Body of pancreas (tissue), 4 donors: ENCODE results near the gene THADA. TPM values are rescaled to one million over a fixed set of nuclear protein-coding genes. Genes with fewer than 3 reads are reported as not detected.

Experiments used
- ATAC-seq: fragments of 150-250 bp; one replicate; pipeline ENCODE4 v1.9.1; 2016
- DNase-seq, 4 donors: peaks; one replicate each; pipeline ENCODE4 v3.0.0-alpha.2; 2019
- H3K27ac ChIP-seq, 4 donors: fragments of 200-600 bp; sonication (generic); 1 replicate in 3 of 4; 2 replicates in 1 of 4; pipeline versions ENCODE4 v1.5.1 to v1.6.1; 2016 to 2019; ENCODE audit warnings: mild to moderate bottlenecking in 1 of 4, mixed read lengths in 1 of 4, moderate library complexity in 1 of 4
- H3K27me3 ChIP-seq, 2 donors: fragments of 200-600 bp; sonication (generic); one replicate each; pipeline ENCODE4 v1.6.0; 2016; ENCODE audit warnings: mild to moderate bottlenecking in 1 of 2
- H3K36me3 ChIP-seq, 2 donors: fragments of 200-600 bp; sonication (generic); replicated peaks in 1 of 2; 2 replicates each; pipeline ENCODE4 v1.5.1; 2016; ENCODE audit warnings: low read depth in 2 of 2; ENCODE audit not compliant: insufficient read depth in 1 of 2
- H3K4me1 ChIP-seq: fragments of 200-600 bp; sonication (generic); one replicate; pipeline ENCODE4 v1.6.0; 2016
- H3K4me3 ChIP-seq, 2 donors: fragments of 200-600 bp; sonication (generic); 1 replicate in 1 of 2; 2 replicates in 1 of 2; pipeline ENCODE4 v1.5.1; 2016 to 2019
- H3K9me3 ChIP-seq, 3 donors: fragments of 200-600 bp; sonication (generic); 1 replicate in 2 of 3; 2 replicates in 1 of 3; pipeline ENCODE4 v1.5.1; 2016
- POLR2A ChIP-seq, 3 donors: fragments of 450-650 bp; IDR thresholded peaks; one replicate each; pipeline ENCODE4 v1.6.1; 2016; ENCODE audit warnings: antibody characterized with exemption in 3 of 3, mild to moderate bottlenecking in 2 of 3
- WGBS, 2 donors: methylation state at CpG; one replicate each; pipeline ENCODE4 v1.1.5; 2017; 5-methylcytosine and 5-hydroxymethylcytosine counted together
- intact Hi-C: fragments of 100-400 bp; cut with DNase I; formaldehyde crosslinking; loops from one replicate; pipeline ENCODE4 v1.15.1; 2023
- total RNA-seq, 2 donors: library from RNA; depleted of rRNA; stranded (reverse); fragments of >200 nt; gene quantifications; one replicate each; pipeline ENCODE4 v1.1.0, GENCODE V29; 2016
- TF ChIP-seq, protein P1 (sequence below), 7 experiments: fragments of 450-650 bp in 4 of 7; fragments of 200-600 bp in 3 of 7; sonication (generic) in 3 of 7; IDR thresholded peaks; one replicate each; pipeline ENCODE4 v1.5.1; 2016 to 2019; ENCODE audit warnings: antibody characterized with exemption in 7 of 7

THADA gene
- total RNA-seq, 2 donors from 2014 or later: 27.5 to 41.9 TPM

DNA sequence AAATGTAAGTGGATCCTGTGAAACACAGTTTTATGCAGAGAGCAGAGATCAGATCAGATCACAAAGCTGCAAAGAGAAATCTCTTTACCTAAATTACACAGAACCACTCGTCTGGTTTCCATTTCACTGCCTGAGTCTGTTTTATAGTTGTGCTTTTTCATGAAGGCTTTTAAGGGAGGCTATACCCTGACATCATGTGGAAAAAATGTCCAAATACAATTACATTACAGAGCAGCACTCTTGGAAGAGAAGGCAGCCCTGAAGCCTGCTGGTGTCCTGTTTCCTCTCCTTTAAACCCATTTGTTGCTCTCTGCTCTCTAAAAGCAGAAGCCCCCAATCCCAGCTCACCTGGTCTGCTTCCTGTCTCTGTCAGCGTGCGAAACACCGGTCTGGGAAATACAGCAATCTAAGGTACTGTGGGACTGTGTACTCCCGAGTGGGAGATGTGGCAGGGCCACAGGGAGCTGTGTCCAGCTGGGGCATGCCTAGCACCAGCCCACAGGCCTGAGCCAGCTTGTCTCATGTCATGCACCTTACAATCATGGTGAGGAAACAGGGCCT lies 344.6 kb downstream of the THADA start:
- DNase-seq (no peak), ATAC-seq (peak; percentile 80)

DNA sequence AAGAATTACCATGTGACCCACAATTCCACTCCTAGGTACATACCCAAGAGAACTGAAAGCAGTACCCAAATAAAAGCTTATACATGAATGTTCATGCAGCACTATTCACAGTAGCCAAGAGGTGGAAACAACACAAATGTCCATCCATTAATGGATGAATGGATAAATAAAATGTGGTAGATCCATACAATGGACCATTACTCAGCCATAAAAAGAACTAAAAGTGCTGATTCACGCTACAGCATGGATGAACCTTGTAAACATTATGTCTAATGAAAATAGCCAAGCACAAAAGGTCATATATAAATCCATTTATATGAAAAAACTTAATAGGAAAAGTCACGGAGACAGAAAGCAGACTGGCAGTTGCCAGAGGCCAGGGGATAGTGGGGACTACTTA lies 345.8 kb downstream of the THADA start:
- no peaks in the 10 kb centered on the region for H3K9me3 ChIP-seq
- no peak for ATAC-seq
- 97 to 100% methylated on average over 2 of the region's 2 CpGs for WGBS, 2 donors
- no peaks in the 10 kb centered on the region for H3K4me1 ChIP-seq
- H3K27ac ChIP-seq: no peak overlapping the region
- H3K27me3 ChIP-seq: no peaks in the 10 kb centered on the region
- DNase-seq: no peak
- intact Hi-C loops: no loop called here
- no peaks in the 10 kb centered on the region for H3K36me3 ChIP-seq
- no peak overlapping the region for H3K4me3 ChIP-seq
- TF ChIP-seq, protein P1, sequence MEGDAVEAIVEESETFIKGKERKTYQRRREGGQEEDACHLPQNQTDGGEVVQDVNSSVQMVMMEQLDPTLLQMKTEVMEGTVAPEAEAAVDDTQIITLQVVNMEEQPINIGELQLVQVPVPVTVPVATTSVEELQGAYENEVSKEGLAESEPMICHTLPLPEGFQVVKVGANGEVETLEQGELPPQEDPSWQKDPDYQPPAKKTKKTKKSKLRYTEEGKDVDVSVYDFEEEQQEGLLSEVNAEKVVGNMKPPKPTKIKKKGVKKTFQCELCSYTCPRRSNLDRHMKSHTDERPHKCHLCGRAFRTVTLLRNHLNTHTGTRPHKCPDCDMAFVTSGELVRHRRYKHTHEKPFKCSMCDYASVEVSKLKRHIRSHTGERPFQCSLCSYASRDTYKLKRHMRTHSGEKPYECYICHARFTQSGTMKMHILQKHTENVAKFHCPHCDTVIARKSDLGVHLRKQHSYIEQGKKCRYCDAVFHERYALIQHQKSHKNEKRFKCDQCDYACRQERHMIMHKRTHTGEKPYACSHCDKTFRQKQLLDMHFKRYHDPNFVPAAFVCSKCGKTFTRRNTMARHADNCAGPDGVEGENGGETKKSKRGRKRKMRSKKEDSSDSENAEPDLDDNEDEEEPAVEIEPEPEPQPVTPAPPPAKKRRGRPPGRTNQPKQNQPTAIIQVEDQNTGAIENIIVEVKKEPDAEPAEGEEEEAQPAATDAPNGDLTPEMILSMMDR (IDR thresholded peaks at IDR 0.05): no peak
- TF ChIP-seq POLR2A (IDR thresholded peaks at IDR 0.05): no peak

More for the DNA sequence above, 344.6 kb downstream of the THADA start:
- WGBS, 2 donors: 75 to 78% methylated on average over 5 of the region's 5 CpGs
- Histone ChIP-seq H3K9me3 (no peaks in the 10 kb centered on the region), H3K27me3 (no peaks in the 10 kb centered on the region), H3K4me3 (no peak overlapping the region), H3K27ac (peak overlapping the region; percentile 18 to 60 (median 45)), H3K4me1 (no peaks in the 10 kb centered on the region), H3K36me3 (no peaks in the 10 kb centered on the region)
- TF ChIP-seq, protein P1 (IDR thresholded peaks at IDR 0.05): no peak
- no peak for TF ChIP-seq POLR2A (IDR thresholded peaks at IDR 0.05)
- intact Hi-C loops: no loop called here

DNA sequence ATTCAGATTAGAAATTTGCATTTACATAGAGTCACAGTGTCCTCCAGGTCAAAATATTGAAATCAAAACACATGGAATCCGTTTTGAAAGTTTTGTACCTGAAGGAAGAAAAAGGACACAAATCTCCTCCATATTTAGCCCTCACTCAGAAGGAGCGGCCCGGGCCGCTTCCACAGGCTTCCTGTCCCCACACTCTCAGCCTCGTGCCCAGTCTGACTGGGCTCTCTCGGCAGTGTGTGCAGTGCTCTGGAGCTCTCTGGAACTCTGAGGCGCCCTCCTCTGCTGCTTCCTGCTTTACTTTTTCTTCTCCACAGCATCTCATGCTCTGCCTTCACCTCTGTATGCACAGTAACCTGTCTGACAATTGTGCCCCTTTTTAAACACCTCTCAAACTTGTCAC lies 347.2 kb downstream of the THADA start:
- DNase-seq (no peak), ATAC-seq (no peak)
- H3K4me3 ChIP-seq: no peak overlapping the region
- no peaks in the 10 kb centered on the region for H3K36me3 ChIP-seq
- H3K27me3 ChIP-seq: no peaks in the 10 kb centered on the region
- H3K9me3 ChIP-seq: no peaks in the 10 kb centered on the region
- intact Hi-C loops: loop anchor here (10.0 kb wide), 1 partner anchor 226 kb away; no protein-coding TSS in a partner anchor
- no peak for TF ChIP-seq POLR2A (IDR thresholded peaks at IDR 0.05)
- TF ChIP-seq, protein P1 (IDR thresholded peaks at IDR 0.05): no peak
- no peaks in the 10 kb centered on the region for H3K4me1 ChIP-seq
- no peak overlapping the region for H3K27ac ChIP-seq
- 91 to 92% methylated on average over 7 of the region's 7 CpGs for WGBS, 2 donors

DNA sequence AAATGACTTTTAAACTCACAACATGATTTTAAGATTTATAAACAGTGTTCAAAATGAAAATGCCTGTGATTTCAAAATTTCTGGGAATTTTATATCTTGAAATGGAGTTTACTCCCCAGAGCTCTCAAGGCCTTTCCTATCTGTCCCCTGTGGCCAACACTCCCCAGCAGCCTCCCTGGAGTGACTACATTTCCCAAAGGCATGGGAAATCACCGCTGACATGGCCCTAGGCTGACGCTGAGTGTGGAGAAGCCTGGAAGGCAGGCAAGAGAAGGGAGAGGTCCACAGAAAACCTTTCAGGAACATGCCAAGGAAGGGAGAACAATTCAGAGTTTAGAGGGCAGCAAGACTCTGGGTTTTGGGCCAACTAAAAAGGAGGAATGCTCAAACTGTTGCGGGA lies 349.2 kb downstream of the THADA start:
- no peak for TF ChIP-seq POLR2A (IDR thresholded peaks at IDR 0.05)
- TF ChIP-seq, protein P1 (IDR thresholded peaks at IDR 0.05): no peak
- no peaks in the 10 kb centered on the region for H3K4me1 ChIP-seq
- H3K9me3 ChIP-seq: no peaks in the 10 kb centered on the region
- ATAC-seq (no peak), DNase-seq (no peak)
- no peak overlapping the region for H3K27ac ChIP-seq
- intact Hi-C loops: loop anchor here (10.0 kb wide), 1 partner anchor 228 kb away; no protein-coding TSS in a partner anchor
- H3K27me3 ChIP-seq: no peaks in the 10 kb centered on the region
- no peak overlapping the region for H3K4me3 ChIP-seq
- WGBS, 2 donors: 93 to 95% methylated on average over 3 of the region's 3 CpGs
- no peaks in the 10 kb centered on the region for H3K36me3 ChIP-seq

DNA sequence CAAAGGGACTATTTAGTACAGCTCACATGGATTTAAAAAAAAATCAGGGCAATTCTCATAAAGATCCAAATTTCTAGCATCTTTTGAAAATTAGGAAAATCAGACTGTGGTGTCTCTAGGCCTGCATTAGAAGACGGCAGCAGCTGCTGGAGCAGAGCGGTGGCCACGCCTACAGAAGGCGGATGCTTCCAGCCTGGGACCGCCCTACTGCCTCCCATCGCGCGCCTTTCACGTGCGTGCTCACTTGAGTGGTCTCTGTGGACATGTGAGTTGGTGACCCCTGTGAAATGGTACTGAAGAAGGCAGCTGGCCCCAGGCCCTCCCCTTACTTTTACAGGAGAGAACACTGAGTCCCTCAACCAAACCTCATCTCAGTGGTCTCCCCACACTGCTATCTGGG lies 354.3 kb downstream of the THADA start:
- Histone ChIP-seq H3K27ac (no peak overlapping the region), H3K9me3 (no peaks in the 10 kb centered on the region), H3K27me3 (no peaks in the 10 kb centered on the region), H3K4me3 (no peak overlapping the region), H3K4me1 (no peaks in the 10 kb centered on the region), H3K36me3 (no peaks in the 10 kb centered on the region)
- ATAC-seq: no peak
- DNase-seq: no peak
- 94 to 95% methylated on average over 10 of the region's 10 CpGs for WGBS, 2 donors
- intact Hi-C loops: loop anchor here (10.0 kb wide), 1 partner anchor 233 kb away; no protein-coding TSS in a partner anchor
- TF ChIP-seq, protein P1 (IDR thresholded peaks at IDR 0.05): no peak
- no peak for TF ChIP-seq POLR2A (IDR thresholded peaks at IDR 0.05)
